Measurements from ENCODE around the gene ST14.

DNA sequence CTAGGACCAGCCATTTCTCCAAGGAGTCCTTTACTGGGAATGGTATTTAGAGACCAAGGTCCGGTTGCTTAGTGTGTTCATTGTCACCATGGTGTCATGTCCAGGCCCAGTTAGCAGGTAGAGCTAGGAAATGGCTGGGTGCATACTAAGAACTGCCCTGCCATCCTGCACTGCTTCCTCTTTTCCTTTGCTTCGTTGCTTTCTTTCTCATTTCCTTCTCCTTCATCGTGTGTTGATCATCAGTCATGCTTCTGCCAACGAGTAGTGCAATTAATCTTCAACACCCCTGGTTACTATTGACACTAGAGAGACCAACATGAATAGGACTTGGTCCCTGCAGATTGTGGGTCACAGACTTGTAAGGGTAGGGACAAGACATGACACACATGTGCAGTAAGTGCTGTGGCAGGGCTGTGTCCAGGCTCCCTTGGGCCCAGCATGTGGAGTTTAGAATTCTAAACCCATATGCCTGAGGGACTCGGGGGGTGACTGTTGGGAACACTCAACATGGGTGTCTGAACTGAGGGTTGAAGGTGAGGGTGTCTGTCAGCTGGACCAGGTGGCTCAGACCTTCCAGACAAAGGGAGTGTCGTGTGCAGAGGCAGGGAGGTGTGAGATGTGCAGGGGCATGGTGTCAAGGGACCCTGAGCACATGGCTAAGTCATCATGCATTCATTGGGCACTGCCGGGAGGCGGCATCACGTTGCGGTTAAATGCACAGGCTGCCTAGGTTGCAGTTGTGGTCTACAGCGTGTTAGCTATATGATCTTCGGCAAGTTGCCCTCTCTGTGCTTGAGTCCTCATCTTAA is 42.6 kb downstream of the ST14 start:
- TF ChIP-seq, protein P1, sequence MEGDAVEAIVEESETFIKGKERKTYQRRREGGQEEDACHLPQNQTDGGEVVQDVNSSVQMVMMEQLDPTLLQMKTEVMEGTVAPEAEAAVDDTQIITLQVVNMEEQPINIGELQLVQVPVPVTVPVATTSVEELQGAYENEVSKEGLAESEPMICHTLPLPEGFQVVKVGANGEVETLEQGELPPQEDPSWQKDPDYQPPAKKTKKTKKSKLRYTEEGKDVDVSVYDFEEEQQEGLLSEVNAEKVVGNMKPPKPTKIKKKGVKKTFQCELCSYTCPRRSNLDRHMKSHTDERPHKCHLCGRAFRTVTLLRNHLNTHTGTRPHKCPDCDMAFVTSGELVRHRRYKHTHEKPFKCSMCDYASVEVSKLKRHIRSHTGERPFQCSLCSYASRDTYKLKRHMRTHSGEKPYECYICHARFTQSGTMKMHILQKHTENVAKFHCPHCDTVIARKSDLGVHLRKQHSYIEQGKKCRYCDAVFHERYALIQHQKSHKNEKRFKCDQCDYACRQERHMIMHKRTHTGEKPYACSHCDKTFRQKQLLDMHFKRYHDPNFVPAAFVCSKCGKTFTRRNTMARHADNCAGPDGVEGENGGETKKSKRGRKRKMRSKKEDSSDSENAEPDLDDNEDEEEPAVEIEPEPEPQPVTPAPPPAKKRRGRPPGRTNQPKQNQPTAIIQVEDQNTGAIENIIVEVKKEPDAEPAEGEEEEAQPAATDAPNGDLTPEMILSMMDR (IDR thresholded peaks at IDR 0.05): no peak
- TF ChIP-seq EP300 (IDR thresholded peaks at IDR 0.05; ENCODE audit: low read depth): no peak
